Motor neuron (in vitro differentiated cells): ENCODE measurements around the gene CPNE4. TPM values are rescaled to one million over a fixed set of nuclear protein-coding genes. Genes with fewer than 3 reads are reported as not detected.

Experiments used
- ATAC-seq, 8 experiments: fragments of 200-7000 bp; cut with Tn5 transposase; replicated peaks in 6 of 8; 2 replicates each; pipeline ENCODE4 v1.8.0; 2021; ENCODE audit warnings: mild to moderate bottlenecking in 8 of 8, moderate library complexity in 8 of 8
- H3K27ac ChIP-seq, 2 donors: fragments of 250-450 bp; sonication (Bioruptor Pico); 2 replicates each; pipeline ENCODE4 v1.9.0; 2021; ENCODE audit warnings: antibody characterized with exemption in 2 of 2, mild to moderate bottlenecking in 2 of 2, moderate library complexity in 1 of 2
- H3K4me1 ChIP-seq, 2 donors: fragments of 250-450 bp; sonication (Bioruptor Pico); replicated peaks in 1 of 2; 2 replicates each; pipeline ENCODE4 v1.6.1; 2021; ENCODE audit warnings: antibody characterized with exemption in 2 of 2, mild to moderate bottlenecking in 2 of 2, moderate library complexity in 1 of 2
- H3K4me3 ChIP-seq, 5 donors: fragments of 250-450 bp; sonication (Bioruptor Pico); 2 replicates each; pipeline ENCODE4 v1.9.0; 2021; ENCODE audit warnings: antibody characterized with exemption in 5 of 5, mild to moderate bottlenecking in 5 of 5, moderate library complexity in 4 of 5
- WGBS, 10 experiments: fragments of 450-650 bp; shearing (Covaris generic); methylation state at CpG; one replicate each; pipeline ENCODE4 v1.0.0; 2022; 5-methylcytosine and 5-hydroxymethylcytosine counted together
- in situ Hi-C, 9 experiments: fragments of 400-800 bp; cut with MboI; loops; one replicate each; pipeline ENCODE4 v1.15.0; 2021; ENCODE audit warnings: low sequenced_read_pairs in 9 of 9, low pct_unique_long_range_greater_than_20kb in 2 of 9; ENCODE audit not compliant: unreplicated experiment in 9 of 9
- total RNA-seq, 8 experiments: library from RNA; unstranded; fragments of 300-600 nt; gene quantifications; 2 replicates each; pipeline versions ENCODE4 v1.2.3 to v1.2.4, GENCODE V29; 2022

The CPNE4 gene
- total RNA-seq, 8 experiments from 2014 or later = 0.35 to 4.8 (median 1.5) TPM

GRCh38 chr3:131944676-131945075, 90.1 kb downstream of the CPNE4 start:
- Histone ChIP-seq H3K27ac (no peak overlapping the region), H3K4me3 (no peak overlapping the region), H3K4me1 (no peaks in the 10 kb centered on the region)
- in situ Hi-C loops = no loop called here
- WGBS, 10 experiments = 0 to 100% (median 72%) methylated on average over 1 of the region's 1 CpG; no CpG with 5 or more reads in 2 of the 10 experiments
- no peak for ATAC-seq

GRCh38 chr3:131933665-131934064, 101.1 kb downstream of the CPNE4 start:
- in situ Hi-C loops = no loop called here
- Histone ChIP-seq H3K27ac (no peak overlapping the region), H3K4me1 (peaks cover 1 to 6% of the 10 kb centered on the region in 2 donors), H3K4me3 (no peak overlapping the region)
- no peak for ATAC-seq
- 0 to 100% (median 86%) methylated on average over 1 to 3 of the region's 3 CpGs for WGBS, 10 experiments

GRCh38 chr3:131928593-131928992, 106.2 kb downstream of the CPNE4 start:
- H3K4me1 ChIP-seq = peaks cover 7 to 11% of the 10 kb centered on the region in 2 donors
- WGBS, 10 experiments = 0 to 80% (median 49%) methylated on average over 1 to 2 of the region's 2 CpGs; no CpG with 5 or more reads in 5 of the 10 experiments
- H3K27ac ChIP-seq = peak overlapping the region; percentile 36 to 54
- H3K4me3 ChIP-seq = no peak overlapping the region
- ATAC-seq = peak in 6 of 8 experiments; percentile 31 to 89 (median 77)
- in situ Hi-C loops = no loop called here

- H3K27ac ChIP-seq = no peak overlapping the region
- peaks cover 7 to 11% of the 10 kb centered on the region in 2 donors for H3K4me1 ChIP-seq
- ATAC-seq = peak in 3 of 8 experiments; percentile 22 to 79 (median 35)
- no peak overlapping the region for H3K4me3 ChIP-seq
- WGBS, 10 experiments = 0 to 100% (median 25%) methylated on average over 1 of the region's 1 CpG; no CpG with 5 or more reads in 3 of the 10 experiments
- in situ Hi-C loops = no loop called here
These were observed 109.2 kb downstream of the CPNE4 start for GRCh38 chr3:131925571-131925970.

GRCh38 chr3:131922356-131922755, 112.5 kb downstream of the CPNE4 start:
- H3K27ac ChIP-seq = no peak overlapping the region
- ATAC-seq = no peak
- 0 to 100% (median 83%) methylated on average over 1 of the region's 1 CpG; no CpG with 5 or more reads in 3 of the 10 experiments for WGBS, 10 experiments
- H3K4me1 ChIP-seq = no peaks in the 10 kb centered on the region
- in situ Hi-C loops = no loop called here
- H3K4me3 ChIP-seq = no peak overlapping the region

- peak in 2 of 8 experiments; percentile 22 to 41 for ATAC-seq
- in situ Hi-C loops = no loop called here
- H3K4me3 ChIP-seq = no peak overlapping the region
- no peak overlapping the region for H3K27ac ChIP-seq
- 31 to 100% (median 64%) methylated on average over 1 to 3 of the region's 3 CpGs; no CpG with 5 or more reads in 2 of the 10 experiments for WGBS, 10 experiments
- peaks cover 0 to 2% of the 10 kb centered on the region in 2 donors for H3K4me1 ChIP-seq
These were observed 117.8 kb downstream of the CPNE4 start for GRCh38 chr3:131917006-131917405.

GRCh38 chr3:131914090-131914691, 120.6 kb downstream of the CPNE4 start:
- ATAC-seq = no peak
- no peak overlapping the region for H3K4me3 ChIP-seq
- in situ Hi-C loops = no loop called here
- no peak overlapping the region for H3K27ac ChIP-seq
- WGBS, 10 experiments = 13 to 38% (median 33%) methylated on average over 1 of the region's 1 CpG; no CpG with 5 or more reads in 7 of the 10 experiments
- H3K4me1 ChIP-seq = peaks cover 0 to 2% of the 10 kb centered on the region in 2 donors

- WGBS, 10 experiments = 11 to 100% (median 55%) methylated on average over 1 to 2 of the region's 2 CpGs; no CpG with 5 or more reads in 2 of the 10 experiments
- ATAC-seq = no peak
- in situ Hi-C loops = no loop called here
- H3K27ac ChIP-seq = no peak overlapping the region
- H3K4me1 ChIP-seq = peaks cover 0 to 2% of the 10 kb centered on the region in 2 donors
- no peak overlapping the region for H3K4me3 ChIP-seq
These were observed 122.6 kb downstream of the CPNE4 start for GRCh38 chr3:131912255-131912654.

GRCh38 chr3:131907796-131908195, 127.0 kb downstream of the CPNE4 start:
- 13 to 92% (median 75%) methylated on average over 1 of the region's 1 CpG; no CpG with 5 or more reads in 3 of the 10 experiments for whole genome bisulfite sequencing, 10 experiments
- no peak for ATAC-seq
- Histone ChIP-seq H3K4me3 (no peak overlapping the region), H3K4me1 (peaks cover 0 to 2% of the 10 kb centered on the region in 2 donors), H3K27ac (no peak overlapping the region)
- in situ Hi-C loops = no loop called here

GRCh38 chr3:131903988-131904415, 130.8 kb downstream of the CPNE4 start:
- no peak overlapping the region for H3K4me3 ChIP-seq
- WGBS, 10 experiments = 0 to 83% (median 80%) methylated on average over 1 to 4 of the region's 4 CpGs; no CpG with 5 or more reads in 4 of the 10 experiments
- no peak overlapping the region for H3K27ac ChIP-seq
- in situ Hi-C loops = no loop called here
- peak in 5 of 8 experiments; percentile 45 to 90 (median 75) for ATAC-seq
- peaks cover 0 to 2% of the 10 kb centered on the region in 2 donors for H3K4me1 ChIP-seq

- Histone ChIP-seq H3K4me1 (peaks cover 0 to 2% of the 10 kb centered on the region in 2 donors), H3K27ac (no peak overlapping the region), H3K4me3 (no peak overlapping the region)
- peak in 3 of 8 experiments; percentile 44 to 77 (median 45) for ATAC-seq
- in situ Hi-C loops = no loop called here
- 33 to 100% (median 89%) methylated on average over 1 of the region's 1 CpG; no CpG with 5 or more reads in 7 of the 10 experiments for WGBS, 10 experiments
These were observed 133.1 kb downstream of the CPNE4 start for GRCh38 chr3:131901686-131902085.

GRCh38 chr3:131900891-131901290, 133.9 kb downstream of the CPNE4 start:
- in situ Hi-C loops = no loop called here
- 0 to 83% (median 63%) methylated on average over 1 of the region's 1 CpG; no CpG with 5 or more reads in 5 of the 10 experiments for WGBS, 10 experiments
- ATAC-seq = no peak
- Histone ChIP-seq H3K4me1 (peaks cover 0 to 2% of the 10 kb centered on the region in 2 donors), H3K4me3 (no peak overlapping the region), H3K27ac (no peak overlapping the region)

GRCh38 chr3:131899021-131899420, 135.8 kb downstream of the CPNE4 start:
- Histone ChIP-seq H3K4me1 (peaks cover 0 to under 1% of the 10 kb centered on the region in 2 donors), H3K4me3 (no peak overlapping the region), H3K27ac (no peak overlapping the region)
- ATAC-seq = no peak
- 27 to 100% (median 62%) methylated on average over 1 to 5 of the region's 5 CpGs; no CpG with 5 or more reads in 3 of the 10 experiments for WGBS, 10 experiments
- in situ Hi-C loops = no loop called here

GRCh38 chr3:131898346-131898745, 136.5 kb downstream of the CPNE4 start:
- in situ Hi-C loops = no loop called here
- ATAC-seq = no peak

More at GRCh38 chr3:131898346-131898745, 136.5 kb downstream of the CPNE4 start:
- Histone ChIP-seq H3K4me3 (no peak overlapping the region), H3K4me1 (no peaks in the 10 kb centered on the region), H3K27ac (no peak overlapping the region)
